H1 (cell line): ENCODE results near the gene PGD. TPM values are rescaled to one million over a fixed set of nuclear protein-coding genes. Genes with fewer than 3 reads are reported as not detected.
"Not testable (repeated sequence)": the region's sequence is repeated elsewhere in the genome, so short reads cannot be mapped to it uniquely, and the experiment has no call there.

ENCODE experiments used
- CTCF ChIA-PET: fragments of 300-600 bp; sonication (Branson Sonifier 250); formaldehyde crosslinking; loops from one replicate; lab custom pipeline; 2021; ENCODE audit not compliant: partially characterized antibody; lab: Charles Lee
- POLR2A ChIA-PET: fragments of 300-600 bp; sonication (Branson Sonifier 250); formaldehyde crosslinking; loops from one replicate; lab custom pipeline; 2021; ENCODE audit warnings: inconsistent platforms; ENCODE audit not compliant: partially characterized antibody; lab: Charles Lee
- DNase-seq, 2 experiments: peaks; one replicate each; pipeline versions ENCODE4 v3.0.0 to v3.0.0-alpha.2; 2010 to 2022; ENCODE audit warnings: low spot score in 2 of 2, low read depth in 1 of 2, mixed read lengths in 1 of 2
- FAIRE-seq: peaks from 2 replicates; lab custom pipeline; 2011; peaks lifted over from hg19 to GRCh38; lab: Jason Lieb, UNC
- H2AFZ ChIP-seq: 2 replicates; pipeline ENCODE4 v1.8.1; 2012; ENCODE audit warnings: low read length, inconsistent platforms
- H2AK5ac ChIP-seq: 2 replicates; pipeline ENCODE4 v1.6.1; 2013; ENCODE audit warnings: low read depth, low read length
- H2BK120ac ChIP-seq: replicated peaks from 2 replicates; pipeline ENCODE3; 2013; ENCODE audit warnings: low read depth, low read length, inconsistent platforms
- H2BK12ac ChIP-seq: 2 replicates; pipeline ENCODE4 v1.6.1; 2013; ENCODE audit warnings: low read depth, low read length
- H2BK15ac ChIP-seq: 2 replicates; pipeline ENCODE4 v1.6.1; 2013; ENCODE audit warnings: low read length
- H2BK20ac ChIP-seq: 2 replicates; pipeline ENCODE4 v1.6.1; 2013; ENCODE audit warnings: low read length
- H2BK5ac ChIP-seq: 2 replicates; pipeline ENCODE4 v1.6.1; 2013; ENCODE audit warnings: low read depth, low read length
- H3K14ac ChIP-seq: 2 replicates; pipeline ENCODE4 v1.6.1; 2013; ENCODE audit warnings: inconsistent platforms; ENCODE audit not compliant: insufficient read length
- H3K18ac ChIP-seq: 2 replicates; pipeline ENCODE4 v1.6.1; 2013; ENCODE audit warnings: low read length; ENCODE audit errors: extremely low read depth
- H3K23ac ChIP-seq: 2 replicates; pipeline ENCODE4 v1.6.1; 2013; ENCODE audit warnings: inconsistent platforms; ENCODE audit not compliant: insufficient read length
- H3K23me2 ChIP-seq: 2 replicates; pipeline ENCODE4 v1.6.1; 2013; ENCODE audit warnings: low read depth, low read length
- H3K27ac ChIP-seq: 2 replicates; pipeline ENCODE4 v1.6.1; 2011; ENCODE audit warnings: low read depth, low read length, inconsistent platforms
- H3K27me3 ChIP-seq, 4 experiments: replicated peaks in 1 of 4; 1 replicate in 1 of 4; 2 replicates in 3 of 4; pipeline versions ENCODE4 v1.6.1 to v1.8.1; 2011 to 2013; ENCODE audit warnings: low read length in 3 of 4, mild to moderate bottlenecking in 3 of 4, inconsistent platforms in 2 of 4, mixed read lengths in 2 of 4, moderate library complexity in 1 of 4; ENCODE audit not compliant: control insufficient read depth in 3 of 4, insufficient read depth in 3 of 4; ENCODE audit errors: extremely low read depth in 1 of 4
- H3K36me3 ChIP-seq, 4 experiments: 2 replicates each; pipeline versions ENCODE4 v1.6.1 to v1.8.1; 2011 to 2013; ENCODE audit warnings: mild to moderate bottlenecking in 4 of 4, low read length in 3 of 4, moderate library complexity in 2 of 4, control low read depth in 1 of 4, inconsistent platforms in 1 of 4; ENCODE audit not compliant: insufficient read depth in 4 of 4, control insufficient read depth in 2 of 4
- H3K4ac ChIP-seq: replicated peaks from 2 replicates; pipeline ENCODE3; 2013; ENCODE audit warnings: low read length, low read depth, mixed read lengths, inconsistent platforms; ENCODE audit not compliant: insufficient read length
- H3K4me1 ChIP-seq, 4 experiments: replicated peaks in 1 of 4; 1 replicate in 1 of 4; 2 replicates in 3 of 4; pipeline versions ENCODE4 v1.6.1 to v1.8.1; 2011 to 2013; ENCODE audit warnings: low read length in 3 of 4, inconsistent platforms in 2 of 4, mixed read lengths in 1 of 4; ENCODE audit not compliant: insufficient read depth in 4 of 4, control insufficient read depth in 3 of 4
- H3K4me2 ChIP-seq, 2 experiments: 2 replicates each; pipeline versions ENCODE4 v1.6.1 to v1.8.1; 2011 to 2013; ENCODE audit warnings: low read depth in 2 of 2, low read length in 2 of 2, control low read depth in 1 of 2, inconsistent platforms in 1 of 2, mild to moderate bottlenecking in 1 of 2; ENCODE audit not compliant: insufficient read depth in 1 of 2
- H3K4me3 ChIP-seq, 4 experiments: fragments of 200-600, 300-600 bp in 1 of 4; sonication (generic), shearing (Covaris generic), sonication (Bioruptor Twin) in 1 of 4; 2 replicates each; pipeline versions ENCODE4 v1.5.1 to v1.8.1; 2011 to 2016; ENCODE audit warnings: low read length in 4 of 4, low read depth in 3 of 4, control low read depth in 2 of 4, inconsistent platforms in 2 of 4, mild to moderate bottlenecking in 2 of 4, mixed read lengths in 1 of 4, moderate library complexity in 1 of 4; ENCODE audit not compliant: insufficient read depth in 2 of 4; ENCODE audit errors: extremely low read depth in 1 of 4
- H3K56ac ChIP-seq: replicated peaks from 2 replicates; pipeline ENCODE3; 2013; ENCODE audit warnings: low read depth, mild to moderate bottlenecking, mixed read lengths, low read length, inconsistent platforms; ENCODE audit not compliant: insufficient read length
- H3K79me1 ChIP-seq: 2 replicates; pipeline ENCODE4 v1.6.1; 2013; ENCODE audit warnings: low read depth, low read length, control low read depth
- H3K79me2 ChIP-seq, 2 experiments: 2 replicates each; pipeline versions ENCODE4 v1.6.1 to v1.8.1; 2012 to 2013; ENCODE audit warnings: low read length in 2 of 2, mild to moderate bottlenecking in 2 of 2, inconsistent platforms in 1 of 2; ENCODE audit not compliant: insufficient read depth in 2 of 2, control insufficient read depth in 1 of 2
- H3K9ac ChIP-seq, 4 experiments: replicated peaks in 1 of 4; 1 replicate in 1 of 4; 2 replicates in 3 of 4; pipeline versions ENCODE4 v1.6.1 to v1.8.1; 2011 to 2013; ENCODE audit warnings: low read depth in 3 of 4, low read length in 3 of 4, control low read depth in 2 of 4, mild to moderate bottlenecking in 2 of 4, moderate library complexity in 2 of 4, inconsistent platforms in 1 of 4; ENCODE audit errors: extremely low read depth in 1 of 4
- H3K9me3 ChIP-seq, 2 experiments: 2 replicates each; pipeline versions ENCODE4 v1.6.1 to v1.8.1; 2012 to 2013; ENCODE audit warnings: mild to moderate bottlenecking in 2 of 2, moderate library complexity in 2 of 2, control low read depth in 1 of 2, inconsistent platforms in 1 of 2, low read depth in 1 of 2, low read length in 1 of 2, mixed read lengths in 1 of 2; ENCODE audit not compliant: insufficient read depth in 2 of 2
- H4K20me1 ChIP-seq, 2 experiments: replicated peaks in 1 of 2; 2 replicates each; pipeline versions ENCODE3 to v1.8.1; 2011 to 2013; ENCODE audit warnings: inconsistent platforms in 2 of 2, low read length in 2 of 2, mild to moderate bottlenecking in 1 of 2; ENCODE audit not compliant: insufficient read depth in 2 of 2, control insufficient read depth in 1 of 2
- H4K5ac ChIP-seq: 2 replicates; pipeline ENCODE4 v1.6.1; 2013; ENCODE audit warnings: low read length, low read depth, mixed read lengths, inconsistent platforms; ENCODE audit not compliant: insufficient read length
- H4K8ac ChIP-seq: 2 replicates; pipeline ENCODE4 v1.8.0; 2013; ENCODE audit warnings: mild to moderate bottlenecking, moderate library complexity, low read length, inconsistent platforms; ENCODE audit not compliant: insufficient read depth; ENCODE audit errors: extremely low read depth
- H4K91ac ChIP-seq: replicated peaks from 2 replicates; pipeline ENCODE3; 2013; ENCODE audit warnings: low read length, mixed read lengths, inconsistent platforms; ENCODE audit not compliant: insufficient read length
- WGBS, 2 experiments: shearing (Covaris generic) in 1 of 2; methylation state at CpG; one replicate each; pipeline versions ENCODE4 v1.1.6 to v1.1.7; 2013 to 2015; ENCODE audit warnings: low lambda C conversion rate in 2 of 2, mixed read lengths in 2 of 2, inconsistent platforms in 1 of 2, low coverage in 1 of 2, missing lambda C conversion rate in 1 of 2; ENCODE audit not compliant: insufficient replicate concordance in 2 of 2, insufficient coverage in 1 of 2, insufficient read length in 1 of 2; ENCODE audit errors: extremely low coverage in 1 of 2, missing lambda C conversion rate in 1 of 2; 5-methylcytosine and 5-hydroxymethylcytosine counted together
- polyA plus RNA-seq, 7 experiments: library from polyadenylated mRNA; depleted of rRNA in 3 of 7; stranded (reverse) in 5 of 7; unstranded in 2 of 7; fragments of >200 nt in 5 of 7; fragments of 200-250 nt in 2 of 7; gene quantifications; 1 replicate in 5 of 7; 2 replicates in 1 of 7; 4 replicates in 1 of 7; pipeline versions ENCODE4 v1.2.1 to v1.2.3, GENCODE V29; 2011 to 2013; ENCODE audit warnings: missing spikeins in 2 of 7, mixed read lengths in 2 of 7
- total RNA-seq: library from RNA; stranded (reverse); fragmentation: NEBNext Ultra II Directional; extraction: Animal tissue kit (Norgen Biotek cat#: 25700); gene quantifications from 2 replicates; pipeline ENCODE4 v1.2.1, GENCODE V29; 2021

Gene PGD
- total and polyA plus RNA-seq, 2 of the 8 experiments (the other 6 are each of a cell fraction or from before 2014, with no cell fraction given), result 191 to 331 TPM

- not testable (repeated sequence) for H3K4ac ChIP-seq, H2AFZ ChIP-seq, H4K91ac ChIP-seq, H3K23me2 ChIP-seq, H2BK15ac ChIP-seq, H3K4me2 ChIP-seq, H3K27me3 ChIP-seq, H4K5ac ChIP-seq, H3K9me3 ChIP-seq, H3K79me1 ChIP-seq, H4K8ac ChIP-seq, H2AK5ac ChIP-seq, H2BK120ac ChIP-seq, H4K20me1 ChIP-seq, H3K9ac ChIP-seq, H3K18ac ChIP-seq, H3K23ac ChIP-seq, H3K56ac ChIP-seq, H2BK12ac ChIP-seq, FAIRE-seq, H3K4me1 ChIP-seq, H3K27ac ChIP-seq, DNase-seq, H2BK5ac ChIP-seq, H3K14ac ChIP-seq, H3K4me3 ChIP-seq, H2BK20ac ChIP-seq, H3K79me2 ChIP-seq
- WGBS, 2 experiments, result 96% methylated on average over 7 of the region's 7 CpGs; no CpG with 5 or more reads in 1 of the 2 experiments
- H3K36me3 ChIP-seq, result peaks cover 9 to 44% (median 17%) of the 10 kb centered on the region in 4 experiments; a peak in 7 of 8 replicates
- CTCF ChIA-PET, result interaction anchor here (0.5 to 7.4 kb wide), 7 partner anchors 16 to 79 kb away, joined by 3 to 43 read pairs (median 4); partner anchors contain the start of gene CENPS
- POLR2A ChIA-PET, result interaction anchor here (1.1 to 7.9 kb wide), 10 partner anchors 8 to 58 kb away, joined by 3 to 67 read pairs (median 10); partner anchors contain the start of genes CORT, DFFA, PEX14 and PGD
Observed at GRCh38 chr1:10457462-10457861, 58.6 kb downstream of the PGD start.
